Right atrium auricular region (tissue), 2 donors: ENCODE measurements around the gene ASIC2. TPM values are rescaled to one million over a fixed set of nuclear protein-coding genes. Genes with fewer than 3 reads are reported as not detected.

ENCODE experiments used
- DNase-seq: peaks from one replicate; pipeline ENCODE4 v3.0.0-alpha.2; 2019; ENCODE audit warnings: low spot score
- H3K27ac ChIP-seq, 2 donors: fragments of 200-600 bp; sonication (generic); 1 replicate in 1 of 2; 2 replicates in 1 of 2; pipeline ENCODE4 v1.5.1; 2016 to 2019
- H3K27me3 ChIP-seq, 2 donors: fragments of 200-600 bp; sonication (generic); one replicate each; pipeline versions ENCODE4 v1.5.1 to v1.6.0; 2017 to 2019
- H3K36me3 ChIP-seq: fragments of 200-600 bp; sonication (generic); one replicate; pipeline ENCODE4 v1.5.1; 2016
- H3K4me1 ChIP-seq, 2 donors: fragments of 200-600 bp; sonication (generic); one replicate each; pipeline versions ENCODE4 v1.5.1 to v1.6.0; 2017 to 2019
- H3K4me3 ChIP-seq, 2 donors: fragments of 200-600 bp; sonication (generic); 1 replicate in 1 of 2; 2 replicates in 1 of 2; pipeline ENCODE4 v1.5.1; 2017 to 2019; ENCODE audit warnings: mild to moderate bottlenecking in 1 of 2, moderate library complexity in 1 of 2
- H3K9me3 ChIP-seq, 2 donors: fragments of 200-600 bp; sonication (generic); one replicate each; pipeline ENCODE4 v1.5.1; 2019
- total RNA-seq, 2 donors: library from RNA; depleted of rRNA; stranded (reverse); fragments of >200 nt; gene quantifications; one replicate each; pipeline ENCODE4 v1.1.0, GENCODE V29; 2016
- TF ChIP-seq, protein P1 (sequence below), 2 donors: fragments of 200-600 bp; sonication (generic); IDR thresholded peaks; one replicate each; pipeline ENCODE4 v1.5.1; 2019; ENCODE audit warnings: antibody characterized with exemption in 2 of 2

The ASIC2 gene
- total RNA-seq, 2 donors from 2014 or later = 0.75 TPM; not detected in 1

DNA sequence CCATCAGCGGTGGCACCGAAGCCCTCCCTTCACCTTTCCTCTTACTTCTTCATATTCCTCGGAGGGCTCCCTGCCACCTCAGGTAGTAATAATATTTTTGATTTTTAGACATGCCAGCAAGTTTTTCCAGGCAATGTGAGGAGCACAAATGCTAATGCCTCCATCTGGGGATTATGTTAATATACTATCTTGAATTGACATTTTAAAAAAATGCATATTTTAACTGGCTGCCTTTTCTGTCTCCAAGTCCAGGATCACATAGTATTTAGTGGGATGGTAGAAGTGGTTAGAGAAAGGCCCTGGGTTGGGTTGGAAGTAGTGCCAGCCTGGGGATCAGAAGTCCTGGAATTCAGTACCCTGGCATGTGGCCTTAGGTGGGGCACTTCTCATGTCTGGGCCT lies 154.5 kb downstream of the ASIC2 start:
- H3K4me1 ChIP-seq = no peaks in the 10 kb centered on the region
- H3K4me3 ChIP-seq = no peak overlapping the region
- H3K36me3 ChIP-seq = no peaks in the 10 kb centered on the region
- DNase-seq = no peak
- H3K9me3 ChIP-seq = no peaks in the 10 kb centered on the region
- H3K27ac ChIP-seq = no peak overlapping the region
- H3K27me3 ChIP-seq = no peaks in the 10 kb centered on the region
- TF ChIP-seq, protein P1, sequence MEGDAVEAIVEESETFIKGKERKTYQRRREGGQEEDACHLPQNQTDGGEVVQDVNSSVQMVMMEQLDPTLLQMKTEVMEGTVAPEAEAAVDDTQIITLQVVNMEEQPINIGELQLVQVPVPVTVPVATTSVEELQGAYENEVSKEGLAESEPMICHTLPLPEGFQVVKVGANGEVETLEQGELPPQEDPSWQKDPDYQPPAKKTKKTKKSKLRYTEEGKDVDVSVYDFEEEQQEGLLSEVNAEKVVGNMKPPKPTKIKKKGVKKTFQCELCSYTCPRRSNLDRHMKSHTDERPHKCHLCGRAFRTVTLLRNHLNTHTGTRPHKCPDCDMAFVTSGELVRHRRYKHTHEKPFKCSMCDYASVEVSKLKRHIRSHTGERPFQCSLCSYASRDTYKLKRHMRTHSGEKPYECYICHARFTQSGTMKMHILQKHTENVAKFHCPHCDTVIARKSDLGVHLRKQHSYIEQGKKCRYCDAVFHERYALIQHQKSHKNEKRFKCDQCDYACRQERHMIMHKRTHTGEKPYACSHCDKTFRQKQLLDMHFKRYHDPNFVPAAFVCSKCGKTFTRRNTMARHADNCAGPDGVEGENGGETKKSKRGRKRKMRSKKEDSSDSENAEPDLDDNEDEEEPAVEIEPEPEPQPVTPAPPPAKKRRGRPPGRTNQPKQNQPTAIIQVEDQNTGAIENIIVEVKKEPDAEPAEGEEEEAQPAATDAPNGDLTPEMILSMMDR (IDR thresholded peaks at IDR 0.05) = no peak

DNA sequence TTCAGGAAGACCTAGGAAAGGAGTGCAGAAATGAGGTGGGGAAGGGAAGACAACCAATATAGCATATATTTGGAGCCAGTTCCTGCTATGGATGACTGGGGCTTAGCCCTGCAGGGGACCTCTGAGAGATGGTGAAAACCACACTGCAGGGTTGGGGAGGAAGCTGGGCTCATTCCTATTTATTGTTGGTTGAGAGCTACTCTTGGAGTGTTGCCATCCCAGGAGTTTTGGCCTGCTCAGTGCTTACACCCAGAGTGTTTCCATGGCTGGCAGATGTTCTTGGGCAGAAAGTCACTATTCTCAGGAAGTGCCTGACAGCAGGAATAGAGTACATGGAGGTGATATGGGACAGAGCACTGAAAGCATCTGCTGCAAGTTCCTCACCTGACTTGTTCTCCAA lies 155.7 kb downstream of the ASIC2 start:
- no peak for DNase-seq
- no peak overlapping the region for H3K27ac ChIP-seq
- TF ChIP-seq, protein P1 (IDR thresholded peaks at IDR 0.05) = no peak
- H3K4me3 ChIP-seq = no peak overlapping the region
- H3K9me3 ChIP-seq = no peaks in the 10 kb centered on the region
- no peaks in the 10 kb centered on the region for H3K4me1 ChIP-seq
- no peaks in the 10 kb centered on the region for H3K27me3 ChIP-seq
- no peaks in the 10 kb centered on the region for H3K36me3 ChIP-seq

DNA sequence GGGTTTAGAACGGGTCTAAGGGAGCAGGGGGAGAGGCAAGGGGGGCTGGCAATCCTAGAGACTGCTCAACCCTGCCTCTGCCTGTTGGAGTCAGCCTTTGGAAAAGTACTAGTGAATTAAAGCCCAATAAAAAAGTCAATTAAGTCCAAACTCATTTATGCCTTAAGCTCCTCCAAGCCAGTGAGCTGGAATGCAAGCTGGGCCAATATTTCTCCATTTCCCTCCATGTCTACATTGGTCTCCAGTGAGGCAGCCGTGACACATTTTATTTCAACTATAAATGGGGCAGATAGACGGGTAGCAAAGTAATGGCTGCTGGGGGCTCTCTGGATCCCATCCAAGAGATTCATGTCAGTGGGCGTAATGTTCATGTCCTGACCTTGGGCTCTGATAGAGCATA lies 157.4 kb downstream of the ASIC2 start:
- Histone ChIP-seq H3K36me3 (no peaks in the 10 kb centered on the region), H3K4me1 (no peaks in the 10 kb centered on the region), H3K4me3 (no peak overlapping the region), H3K9me3 (no peaks in the 10 kb centered on the region), H3K27ac (no peak overlapping the region), H3K27me3 (no peaks in the 10 kb centered on the region)
- no peak for DNase-seq
- TF ChIP-seq, protein P1 (IDR thresholded peaks at IDR 0.05) = no peak

DNA sequence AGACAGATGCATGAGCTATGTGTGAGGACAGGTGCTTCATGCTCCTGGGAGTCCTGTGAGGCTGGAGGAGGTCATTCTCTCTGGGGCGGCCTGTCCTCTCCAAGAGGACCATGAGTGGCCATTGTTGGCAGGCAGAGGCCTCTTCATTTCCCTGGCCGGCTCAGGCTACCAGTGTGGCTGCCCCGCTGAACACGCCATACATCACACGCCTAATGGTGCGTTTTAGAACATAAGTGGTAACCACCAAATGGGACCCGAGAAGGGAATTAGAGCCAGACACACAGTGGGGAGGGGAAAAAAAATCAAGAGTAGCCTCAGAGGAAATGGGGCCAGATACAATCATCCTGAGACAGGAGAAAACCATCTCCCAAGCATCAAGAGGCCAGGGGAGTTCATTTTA lies 161.5 kb downstream of the ASIC2 start:
- no peak for DNase-seq
- H3K27me3 ChIP-seq = no peaks in the 10 kb centered on the region
- H3K4me3 ChIP-seq = no peak overlapping the region
- no peaks in the 10 kb centered on the region for H3K4me1 ChIP-seq
- H3K9me3 ChIP-seq = no peaks in the 10 kb centered on the region
- H3K27ac ChIP-seq = no peak overlapping the region
- H3K36me3 ChIP-seq = no peaks in the 10 kb centered on the region
- TF ChIP-seq, protein P1 (IDR thresholded peaks at IDR 0.05) = no peak

DNA sequence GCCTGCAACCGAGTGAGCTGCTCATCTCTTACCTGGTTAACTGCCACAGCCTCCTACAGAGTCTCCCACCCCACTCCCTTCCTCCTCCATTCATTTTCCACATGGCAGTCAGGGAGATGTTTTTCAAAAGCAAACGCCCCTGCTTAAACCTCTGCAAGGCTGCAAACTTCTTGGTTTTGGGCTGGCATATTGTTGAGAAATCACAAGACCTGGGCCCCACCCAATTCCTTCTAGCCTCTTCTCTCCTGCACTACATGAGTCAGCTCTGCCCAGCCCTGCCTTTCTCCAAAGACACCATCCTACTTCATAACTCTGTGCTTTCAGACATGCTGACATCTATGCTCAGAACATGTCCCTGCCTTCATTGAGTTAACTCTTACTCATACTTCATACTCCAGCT lies 165.4 kb downstream of the ASIC2 start:
- Histone ChIP-seq H3K4me3 (no peak overlapping the region), H3K36me3 (no peaks in the 10 kb centered on the region), H3K27me3 (no peaks in the 10 kb centered on the region), H3K4me1 (no peaks in the 10 kb centered on the region), H3K27ac (no peak overlapping the region), H3K9me3 (no peaks in the 10 kb centered on the region)
- TF ChIP-seq, protein P1 (IDR thresholded peaks at IDR 0.05) = no peak
- DNase-seq = no peak

DNA sequence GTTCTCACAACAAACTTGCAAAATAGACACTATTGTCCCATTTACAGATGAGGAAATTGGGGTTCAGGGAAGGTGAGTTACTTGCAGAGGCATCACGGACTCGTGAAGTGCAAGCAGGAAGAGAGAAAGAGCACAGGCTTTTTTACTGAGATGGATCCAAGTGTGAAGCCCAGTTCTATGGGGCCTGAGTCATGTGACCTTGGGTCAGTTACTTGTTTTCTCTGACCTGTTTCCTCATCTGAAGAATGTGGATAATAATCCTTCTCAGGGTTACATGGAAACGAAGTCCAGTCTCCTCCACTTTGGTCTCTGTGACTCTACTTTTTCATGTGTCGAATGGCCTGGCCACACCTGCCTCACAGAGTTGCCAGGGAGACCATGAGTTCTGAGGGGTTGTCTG lies 167.0 kb downstream of the ASIC2 start:
- H3K27me3 ChIP-seq = no peaks in the 10 kb centered on the region
- H3K4me1 ChIP-seq = no peaks in the 10 kb centered on the region
- H3K4me3 ChIP-seq = no peak overlapping the region

More for the DNA sequence above, 167.0 kb downstream of the ASIC2 start:
- Histone ChIP-seq H3K9me3 (no peaks in the 10 kb centered on the region), H3K36me3 (no peaks in the 10 kb centered on the region), H3K27ac (no peak overlapping the region)
- TF ChIP-seq, protein P1 (IDR thresholded peaks at IDR 0.05) = no peak
- DNase-seq = no peak
